ENCODE data around the gene FRG2C.
"Not testable (repeated sequence)": the region's sequence is repeated elsewhere in the genome, so short reads cannot be mapped to it uniquely, and the experiment has no call there.

The FRG2C gene

GRCh38 chr3:75664028-75664427, at the start of gene FRG2C:
TSS of gene FRG2C (plus strand) at chr3:75664328. CDS start at chr3:75664380, 52 bp downstream.
- DNase-seq = not testable (repeated sequence)

GRCh38 chr3:75618666-75619305, 45.3 kb upstream of the FRG2C start:
- DNase-seq = not testable (repeated sequence)

- not testable (repeated sequence) for DNase-seq
Observed at GRCh38 chr3:75619481-75620031, 44.6 kb upstream of the FRG2C start.

GRCh38 chr3:75621772-75622171, 42.4 kb upstream of the FRG2C start:
- peak; percentile 23 for DNase-seq

GRCh38 chr3:75623656-75624055, 40.5 kb upstream of the FRG2C start:
- not testable (repeated sequence) for DNase-seq

GRCh38 chr3:75630887-75631535, 33.1 kb upstream of the FRG2C start:
- not testable (repeated sequence) for DNase-seq

- no peak for DNase-seq
Observed at GRCh38 chr3:75631541-75631940, 32.6 kb upstream of the FRG2C start.

- not testable (repeated sequence) for DNase-seq
Observed at GRCh38 chr3:75638947-75639346, 25.2 kb upstream of the FRG2C start.

- DNase-seq = not testable (repeated sequence)
Observed at GRCh38 chr3:75641107-75641517, 23.0 kb upstream of the FRG2C start.

GRCh38 chr3:75643031-75643800, 20.9 kb upstream of the FRG2C start:
- not testable (repeated sequence) for DNase-seq

- not testable (repeated sequence) for DNase-seq
Observed at GRCh38 chr3:75645548-75645947, 18.6 kb upstream of the FRG2C start.

- DNase-seq = no peak
Observed at GRCh38 chr3:75650191-75650590, 13.9 kb upstream of the FRG2C start.

- not testable (repeated sequence) for DNase-seq
Observed at GRCh38 chr3:75655101-75655904, 8.8 kb upstream of the FRG2C start.

- DNase-seq = not testable (repeated sequence)
Observed at GRCh38 chr3:75655956-75656355, 8.2 kb upstream of the FRG2C start.

- DNase-seq = not testable (repeated sequence)
Observed at GRCh38 chr3:75658411-75659107, 5.6 kb upstream of the FRG2C start.

GRCh38 chr3:75659108-75659433, 5.1 kb upstream of the FRG2C start:
- not testable (repeated sequence) for DNase-seq

- DNase-seq = not testable (repeated sequence)
Observed at GRCh38 chr3:75665626-75666025, 1.5 kb downstream of the FRG2C start.

- not testable (repeated sequence) for DNase-seq
Observed at GRCh38 chr3:75667757-75668701, 3.9 kb downstream of the FRG2C start.

GRCh38 chr3:75668759-75669347, 4.7 kb downstream of the FRG2C start:
- not testable (repeated sequence) for DNase-seq
